SK-N-MC (cell line): ENCODE data around the gene TECPR1.

Experiments
- DNase-seq: peaks from one replicate; pipeline ENCODE4 v3.0.0-alpha.2; 2011; ENCODE audit warnings: low read depth, low spot score
- H3K27ac ChIP-seq: fragments of 200-600 bp; sonication (generic); 2 replicates; pipeline ENCODE4 v1.5.1; 2016; ENCODE audit warnings: mixed run types
- H3K36me3 ChIP-seq: fragments of 200-600 bp; sonication (generic); 2 replicates; pipeline ENCODE4 v1.6.1; 2017; ENCODE audit warnings: antibody characterized with exemption, low read length, mixed read lengths; ENCODE audit not compliant: insufficient read depth
- H3K4me3 ChIP-seq: fragments of 200-600 bp; sonication (generic); 2 replicates; pipeline ENCODE4 v1.5.1; 2016
- H3K9ac ChIP-seq: fragments of 200-600 bp; sonication (generic); 2 replicates; pipeline ENCODE4 v1.8.0; 2017; ENCODE audit warnings: mixed run types, mixed read lengths; ENCODE audit not compliant: insufficient read length
- H3K9me3 ChIP-seq: fragments of 200-600 bp; sonication (generic); 2 replicates; pipeline ENCODE4 v1.6.1; 2017; ENCODE audit warnings: low read depth, mild to moderate bottlenecking, antibody characterized with exemption, low read length, moderate library complexity, mixed read lengths
- EZH2 ChIP-seq: fragments of 200-600 bp; sonication (generic); IDR thresholded peaks from one replicate; pipeline ENCODE4 v1.6.1; 2017; ENCODE audit warnings: antibody characterized with exemption
- FOXP2 ChIP-seq: optimal IDR thresholded peaks from 2 replicates; pipeline ENCODE3; 2011; ENCODE audit warnings: mild to moderate bottlenecking, moderate library complexity; ENCODE audit not compliant: insufficient read depth; ENCODE audit errors: extremely low read length, control extremely low read depth
- POLR2AphosphoS5 ChIP-seq: IDR thresholded peaks from 2 replicates; pipeline ENCODE4 v1.6.1; 2012; ENCODE audit warnings: mild to moderate bottlenecking, low read depth, low read length, borderline replicate concordance

The TECPR1 gene

DNA sequence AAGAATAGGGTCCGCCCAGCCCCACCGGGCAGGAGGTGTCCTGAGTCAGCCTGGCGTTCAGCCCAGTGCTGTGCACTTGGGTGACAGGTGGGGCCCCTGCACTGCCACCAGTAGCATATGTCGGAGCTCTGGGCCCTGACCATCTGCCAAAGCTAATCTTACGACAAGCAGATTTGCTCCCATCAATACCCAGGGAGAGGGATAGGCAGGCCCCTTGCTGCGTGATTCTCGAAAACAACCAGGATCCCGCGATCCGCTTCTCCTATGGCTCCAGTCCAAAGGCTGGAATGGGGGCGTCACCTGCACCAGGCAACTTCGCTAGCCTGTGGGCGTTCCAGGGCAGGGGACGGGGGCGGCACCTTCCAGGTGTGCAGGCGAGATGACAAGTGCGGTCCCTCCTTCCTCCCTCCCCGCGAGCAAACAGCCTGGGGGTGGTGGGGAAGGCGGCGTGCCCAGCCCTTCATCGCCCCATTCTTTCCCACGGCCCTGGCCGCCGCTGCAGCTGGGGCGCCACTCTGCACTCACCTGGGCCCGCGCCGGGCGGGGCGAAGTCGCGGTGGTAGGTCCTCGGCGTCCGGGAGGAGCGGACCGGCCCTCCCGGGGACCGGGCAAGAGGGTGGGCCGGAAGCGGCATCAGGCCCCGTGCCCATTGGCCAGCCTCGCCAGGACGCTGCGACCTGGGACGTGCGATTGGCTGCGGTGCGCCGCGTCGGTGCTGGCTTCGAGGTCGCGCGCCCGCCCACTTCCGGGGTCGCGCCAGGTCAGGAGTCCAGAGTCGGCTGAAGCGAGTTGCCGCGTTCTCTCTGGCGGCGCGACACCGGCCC, at the start of gene TECPR1:
Gene TECPR1 (minus strand): TSS at position 632 of the 824 bp plus-strand sequence. CDS start 6,086 bp downstream, outside the sequence.
- TF ChIP-seq POLR2AphosphoS5 (peak; percentile 23; the same call in 1 of the 2 replicates), EZH2 (no peak), FOXP2 (no peak)
- Histone ChIP-seq H3K9me3 (no peaks in the 10 kb centered on the region), H3K9ac (peak within 1 kb of the TSS; percentile 78), H3K36me3 (no peaks in the 10 kb centered on the region), H3K4me3 (peak within 1 kb of the TSS; percentile 97), H3K27ac (no peak within 1 kb of the TSS)
- no peak for DNase-seq

DNA sequence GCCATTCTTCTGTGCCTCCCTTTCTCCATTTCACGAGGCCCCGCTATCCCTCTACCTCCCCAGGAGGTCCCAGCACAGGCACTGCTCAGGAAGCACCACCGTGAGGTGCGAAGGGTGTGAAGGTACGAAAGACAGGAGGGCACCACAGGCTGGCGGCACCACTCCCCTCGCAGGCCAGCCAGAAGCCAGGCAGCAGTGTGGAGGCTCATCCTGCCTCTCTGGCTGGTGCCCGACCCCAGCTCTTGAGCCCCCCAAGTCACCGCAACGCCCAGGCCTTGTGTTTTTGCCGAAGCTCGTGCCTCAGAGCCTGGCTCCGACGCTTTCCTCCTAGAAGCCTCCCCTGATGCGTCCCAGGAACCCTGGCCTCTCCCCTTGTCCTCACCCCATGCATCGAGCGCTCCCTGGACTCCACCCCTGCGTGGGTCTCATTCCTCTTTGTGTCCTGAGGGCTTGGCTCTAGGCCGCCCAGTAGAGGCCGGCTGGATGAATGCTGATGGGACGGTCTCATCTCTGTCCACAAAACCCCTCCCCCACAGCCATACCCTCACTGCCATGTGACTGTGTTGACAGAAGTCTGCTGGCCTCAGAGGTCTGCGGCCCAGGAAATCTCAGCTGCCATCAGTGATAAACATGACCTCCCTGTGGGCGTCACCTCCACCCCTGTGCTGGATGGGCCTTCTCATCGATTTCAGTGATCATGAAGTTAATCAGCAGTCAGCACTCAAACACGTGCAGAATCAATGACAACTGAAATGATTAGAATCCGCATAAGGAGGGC, 48.8 kb upstream of the TECPR1 start:
- no peak for DNase-seq
- TF ChIP-seq POLR2AphosphoS5 = no peak
- TF ChIP-seq FOXP2 = no peak
- no peak overlapping the region for H3K4me3 ChIP-seq
- H3K27ac ChIP-seq = no peak overlapping the region
- H3K36me3 ChIP-seq = no peaks in the 10 kb centered on the region
- no peak overlapping the region for H3K9ac ChIP-seq
- no peaks in the 10 kb centered on the region for H3K9me3 ChIP-seq

DNA sequence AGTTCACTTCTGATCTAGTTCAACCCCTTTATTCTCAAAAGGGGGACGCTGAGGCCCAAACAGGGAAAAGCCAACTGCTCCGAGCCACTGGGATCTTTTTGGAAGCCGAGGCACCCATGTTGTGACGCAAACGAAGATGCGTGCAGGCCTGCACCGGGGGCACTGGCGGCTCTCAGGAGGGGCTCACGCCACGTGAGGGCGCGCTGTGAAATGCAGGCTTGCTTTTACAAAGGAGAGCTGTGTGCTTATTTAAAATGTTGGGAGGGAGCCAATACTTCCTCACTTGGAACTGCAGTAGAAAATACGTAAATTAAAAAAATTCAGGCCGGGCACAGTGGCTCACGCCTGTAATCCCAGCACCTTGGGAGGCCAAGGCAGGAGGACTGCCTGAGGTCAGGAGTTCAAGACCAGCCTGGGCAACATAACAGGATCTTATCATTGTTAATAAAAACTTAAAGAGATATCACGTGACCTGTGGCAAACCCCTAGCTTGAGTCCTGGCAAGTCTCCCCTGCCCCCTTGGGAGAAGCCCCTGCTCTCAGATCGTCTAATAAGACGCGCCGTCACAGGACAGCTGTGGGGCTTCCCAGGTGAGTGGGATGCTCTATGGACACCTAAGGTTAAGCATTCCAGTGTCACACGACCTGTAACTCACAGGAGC, 45.7 kb upstream of the TECPR1 start:
- Histone ChIP-seq H3K9me3 (no peaks in the 10 kb centered on the region), H3K36me3 (no peaks in the 10 kb centered on the region), H3K27ac (no peak overlapping the region), H3K9ac (no peak overlapping the region), H3K4me3 (no peak overlapping the region)
- no peak for DNase-seq
- no peak for TF ChIP-seq POLR2AphosphoS5
- no peak for TF ChIP-seq EZH2
- TF ChIP-seq FOXP2 = no peak

GRCh38 chr7:98296833-98297232, 44.8 kb upstream of the TECPR1 start:
- no peak for DNase-seq
- Histone ChIP-seq H3K27ac (no peak overlapping the region), H3K9ac (no peak overlapping the region), H3K4me3 (no peak overlapping the region), H3K36me3 (peaks cover 6% of the 10 kb centered on the region; the same call in 1 of the 2 replicates), H3K9me3 (no peaks in the 10 kb centered on the region)
- TF ChIP-seq FOXP2 (no peak), POLR2AphosphoS5 (no peak)

DNA sequence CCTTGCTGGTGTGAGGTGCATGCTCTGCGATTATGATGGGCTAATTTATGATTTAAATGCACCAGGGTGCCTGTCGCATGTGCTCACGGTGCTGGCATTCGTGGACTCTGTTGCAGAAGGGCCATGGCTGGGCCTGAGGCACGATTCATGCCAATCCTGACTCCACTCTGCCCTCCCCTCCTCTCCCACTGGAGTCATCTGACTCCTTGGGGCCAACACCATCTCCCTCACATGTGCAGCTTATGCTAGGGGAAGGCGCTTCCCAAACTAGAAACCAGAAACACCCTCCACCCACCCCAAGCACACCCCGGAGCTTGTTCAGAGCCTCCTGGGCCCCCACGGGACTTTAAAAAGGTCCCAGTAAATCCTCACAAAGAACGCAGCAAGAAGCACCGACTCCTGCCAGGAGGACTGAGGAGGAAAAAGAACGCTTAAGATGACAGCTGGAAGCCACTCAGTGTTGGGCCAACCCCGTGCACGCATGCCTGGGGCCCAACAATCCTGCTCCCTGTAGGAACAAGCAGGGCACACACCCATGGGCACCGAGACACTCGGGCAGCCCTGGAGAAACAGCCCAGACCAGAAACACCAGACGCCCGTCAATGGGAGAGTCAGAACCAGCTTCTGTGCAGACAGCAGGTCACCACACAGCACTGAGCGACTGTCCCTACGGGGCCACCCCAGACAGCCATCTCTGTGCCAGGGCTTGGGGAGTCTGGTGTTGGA, 43.6 kb upstream of the TECPR1 start:
- no peak for TF ChIP-seq POLR2AphosphoS5
- no peak for TF ChIP-seq EZH2
- TF ChIP-seq FOXP2 = no peak
- H3K4me3 ChIP-seq = no peak overlapping the region
- DNase-seq = no peak
- H3K27ac ChIP-seq = no peak overlapping the region
- H3K9me3 ChIP-seq = no peaks in the 10 kb centered on the region
- peaks cover 12% of the 10 kb centered on the region; the same call in 1 of the 2 replicates for H3K36me3 ChIP-seq
- no peak overlapping the region for H3K9ac ChIP-seq

- Histone ChIP-seq H3K27ac (no peak overlapping the region), H3K9me3 (no peaks in the 10 kb centered on the region), H3K4me3 (no peak overlapping the region), H3K36me3 (peaks cover 12% of the 10 kb centered on the region; the same call in 1 of the 2 replicates), H3K9ac (no peak overlapping the region)
- TF ChIP-seq FOXP2 (no peak), POLR2AphosphoS5 (no peak), EZH2 (no peak)
- no peak for DNase-seq
Measured at GRCh38 chr7:98294798-98295382, 42.9 kb upstream of the TECPR1 start.

DNA sequence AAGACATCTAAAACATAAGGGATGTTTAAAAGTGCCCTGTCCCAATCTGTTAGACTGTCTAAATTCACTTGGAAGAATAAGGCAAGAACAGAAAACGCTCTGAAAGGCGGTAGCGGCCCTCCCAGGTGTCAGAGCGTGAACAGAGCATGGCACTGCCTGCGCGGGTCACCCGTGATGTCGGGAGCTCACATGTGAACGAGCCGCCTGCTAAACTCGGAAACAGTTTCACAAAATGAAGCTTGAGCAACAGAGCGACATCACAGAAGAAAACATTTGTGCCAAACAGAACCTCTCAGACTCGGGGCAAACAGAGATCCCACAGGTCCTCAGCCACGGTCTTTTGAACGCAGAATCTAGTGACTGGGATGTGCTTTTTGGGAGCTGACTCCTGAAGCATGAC, 42.3 kb upstream of the TECPR1 start:
- DNase-seq = no peak
- peaks cover 12% of the 10 kb centered on the region; the same call in 1 of the 2 replicates for H3K36me3 ChIP-seq
- TF ChIP-seq POLR2AphosphoS5 (no peak), EZH2 (no peak), FOXP2 (no peak)
- H3K9ac ChIP-seq = no peak overlapping the region
- no peak overlapping the region for H3K27ac ChIP-seq
- H3K9me3 ChIP-seq = no peaks in the 10 kb centered on the region
- H3K4me3 ChIP-seq = no peak overlapping the region

GRCh38 chr7:98293746-98294145, 41.7 kb upstream of the TECPR1 start:
- no peak overlapping the region for H3K9ac ChIP-seq
- no peaks in the 10 kb centered on the region for H3K9me3 ChIP-seq
- TF ChIP-seq EZH2 = no peak
- TF ChIP-seq POLR2AphosphoS5 = no peak
- no peak for TF ChIP-seq FOXP2
- DNase-seq = no peak
- H3K36me3 ChIP-seq = peaks cover 12% of the 10 kb centered on the region; the same call in 1 of the 2 replicates
- no peak overlapping the region for H3K4me3 ChIP-seq
- H3K27ac ChIP-seq = no peak overlapping the region
